Fibroblast of lung (primary cell): ENCODE results near the gene FGF3.

Source experiments
- EZH2 ChIP-seq: IDR thresholded peaks from 2 replicates; pipeline ENCODE4 v1.5.1; 2012; ENCODE audit warnings: low read length, control low read depth, mild to moderate bottlenecking; ENCODE audit errors: missing control alignments
- TF ChIP-seq, protein P1 (sequence below), 2 donors: IDR thresholded peaks in 1 of 2; conservative IDR thresholded peaks in 1 of 2; 1 replicate in 1 of 2; 2 replicates in 1 of 2; pipeline ENCODE4 v1.5.1; 2011 to 2012; ENCODE audit warnings: low read length in 2 of 2, control low read depth in 1 of 2, inconsistent platforms in 1 of 2, low read depth in 1 of 2, mild to moderate bottlenecking in 1 of 2

GRCh38 chr11:69787906-69788305 is 31.3 kb downstream of the FGF3 start:
- TF ChIP-seq EZH2 = no peak
- TF ChIP-seq, protein P1, sequence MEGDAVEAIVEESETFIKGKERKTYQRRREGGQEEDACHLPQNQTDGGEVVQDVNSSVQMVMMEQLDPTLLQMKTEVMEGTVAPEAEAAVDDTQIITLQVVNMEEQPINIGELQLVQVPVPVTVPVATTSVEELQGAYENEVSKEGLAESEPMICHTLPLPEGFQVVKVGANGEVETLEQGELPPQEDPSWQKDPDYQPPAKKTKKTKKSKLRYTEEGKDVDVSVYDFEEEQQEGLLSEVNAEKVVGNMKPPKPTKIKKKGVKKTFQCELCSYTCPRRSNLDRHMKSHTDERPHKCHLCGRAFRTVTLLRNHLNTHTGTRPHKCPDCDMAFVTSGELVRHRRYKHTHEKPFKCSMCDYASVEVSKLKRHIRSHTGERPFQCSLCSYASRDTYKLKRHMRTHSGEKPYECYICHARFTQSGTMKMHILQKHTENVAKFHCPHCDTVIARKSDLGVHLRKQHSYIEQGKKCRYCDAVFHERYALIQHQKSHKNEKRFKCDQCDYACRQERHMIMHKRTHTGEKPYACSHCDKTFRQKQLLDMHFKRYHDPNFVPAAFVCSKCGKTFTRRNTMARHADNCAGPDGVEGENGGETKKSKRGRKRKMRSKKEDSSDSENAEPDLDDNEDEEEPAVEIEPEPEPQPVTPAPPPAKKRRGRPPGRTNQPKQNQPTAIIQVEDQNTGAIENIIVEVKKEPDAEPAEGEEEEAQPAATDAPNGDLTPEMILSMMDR (conservative IDR thresholded peaks at IDR 0.05 in 1 of 2, IDR thresholded peaks at IDR 0.05 in 1 of 2; ENCODE audit: low read depth in 1 of 2, low read length in 2 of 2) = no peak
